Endothelial cell of umbilical vein (primary cell): ENCODE measurements around the gene CNTNAP2. TPM values are rescaled to one million over a fixed set of nuclear protein-coding genes. Genes with fewer than 3 reads are reported as not detected.

Experiments used
- BruUV-seq: library from RNA; stranded (reverse); fragments of 400-500 nt; replicated peaks from 2 replicates; lab custom pipeline; 2021; lab: Mats Ljungman, UMichigan
- CTCF ChIA-PET: fragments of 300-600, 350-600 bp; sonication (Branson Sonifier 250); formaldehyde crosslinking; loops from one replicate; lab custom pipeline; 2021; ENCODE audit warnings: antibody characterized with exemption, inconsistent platforms; lab: Charles Lee
- POLR2A ChIA-PET: fragments of 300-600, 350-600 bp; sonication (Branson Sonifier 250); formaldehyde crosslinking; loops from one replicate; lab custom pipeline; 2021; ENCODE audit warnings: antibody characterized with exemption, inconsistent platforms; lab: Charles Lee
- DNase-seq: peaks from one replicate; pipeline ENCODE4 v3.0.0-alpha.2; 2011; ENCODE audit warnings: low read depth, low spot score
- FAIRE-seq: peaks from 2 replicates; lab custom pipeline; 2011; peaks lifted over from hg19 to GRCh38; lab: Jason Lieb, UNC
- H2AFZ ChIP-seq: 2 replicates; pipeline ENCODE4 v1.6.0; 2012; ENCODE audit warnings: low read depth, low read length, control low read depth, inconsistent platforms
- H3K27ac ChIP-seq: 2 replicates; pipeline ENCODE4 v1.5.1; 2011; ENCODE audit warnings: low read depth, mild to moderate bottlenecking, control low read depth, low read length, moderate library complexity; ENCODE audit not compliant: insufficient read depth
- H3K27me3 ChIP-seq, 2 experiments: 2 replicates each; pipeline versions ENCODE4 v1.6.0 to v1.6.1; 2011; ENCODE audit warnings: low read length in 2 of 2, mixed read lengths in 1 of 2; ENCODE audit not compliant: control insufficient read depth in 2 of 2, insufficient read depth in 2 of 2
- H3K36me3 ChIP-seq, 2 experiments: 2 replicates in 1 of 2; 3 replicates in 1 of 2; pipeline ENCODE4 v1.5.1; 2011; ENCODE audit warnings: low read length in 2 of 2, mild to moderate bottlenecking in 1 of 2, moderate library complexity in 1 of 2; ENCODE audit not compliant: control insufficient read depth in 2 of 2, insufficient read depth in 2 of 2; ENCODE audit errors: extremely low read depth in 1 of 2
- H3K4me1 ChIP-seq: 3 replicates; pipeline ENCODE4 v1.5.1; 2011; ENCODE audit warnings: mild to moderate bottlenecking, low read length; ENCODE audit not compliant: control insufficient read depth, insufficient read depth; ENCODE audit errors: extremely low read depth
- H3K4me2 ChIP-seq: 2 replicates; pipeline ENCODE4 v1.6.1; 2011; ENCODE audit warnings: low read length, control low read depth, mixed read lengths; ENCODE audit not compliant: insufficient read depth
- H3K4me3 ChIP-seq, 3 experiments: fragments of 200-600 bp in 1 of 3; sonication (generic), shearing (Covaris generic) in 1 of 3; replicated peaks in 1 of 3; 2 replicates each; pipeline ENCODE4 v1.5.1; 2011 to 2016; ENCODE audit warnings: control low read depth in 3 of 3, low read length in 3 of 3, mild to moderate bottlenecking in 2 of 3, inconsistent platforms in 1 of 3, low read depth in 1 of 3, moderate library complexity in 1 of 3; ENCODE audit not compliant: insufficient read depth in 1 of 3
- H3K79me2 ChIP-seq: 2 replicates; pipeline ENCODE4 v1.6.0; 2012; ENCODE audit warnings: low read length, inconsistent platforms; ENCODE audit not compliant: control insufficient read depth, insufficient read depth
- H3K9ac ChIP-seq: replicated peaks from 2 replicates; pipeline ENCODE3; 2011; ENCODE audit warnings: low read length, control low read depth; ENCODE audit not compliant: insufficient read depth; ENCODE audit errors: extremely low read depth
- H3K9me1 ChIP-seq: replicated peaks from 3 replicates; pipeline ENCODE4 v1.6.0; 2011; ENCODE audit warnings: mild to moderate bottlenecking, low read length; ENCODE audit not compliant: control insufficient read depth, insufficient read depth; ENCODE audit errors: extremely low read depth
- H3K9me3 ChIP-seq: replicated peaks from 2 replicates; pipeline ENCODE4 v1.5.1; 2012; ENCODE audit warnings: low read length, inconsistent platforms; ENCODE audit not compliant: control insufficient read depth, insufficient read depth
- H4K20me1 ChIP-seq: replicated peaks from 2 replicates; pipeline ENCODE3; 2011; ENCODE audit warnings: mild to moderate bottlenecking, low read length; ENCODE audit not compliant: control insufficient read depth, insufficient read depth; ENCODE audit errors: extremely low read depth
- CTCF ChIP-seq, 2 donors: IDR thresholded peaks; 1 replicate in 1 of 2; 2 replicates in 1 of 2; pipeline ENCODE4 v1.5.1; 2011; ENCODE audit warnings: low read length in 2 of 2, mild to moderate bottlenecking in 2 of 2, moderate library complexity in 2 of 2, control low read depth in 1 of 2, inconsistent platforms in 1 of 2, low read depth in 1 of 2; ENCODE audit not compliant: insufficient read depth in 1 of 2; ENCODE audit errors: extremely low read depth in 1 of 2
- EZH2 ChIP-seq: IDR thresholded peaks from 2 replicates; pipeline ENCODE4 v1.6.1; 2012; ENCODE audit warnings: borderline replicate concordance, low read depth, mild to moderate bottlenecking, moderate library complexity, low read length, inconsistent platforms; ENCODE audit not compliant: severe bottlenecking
- FOS ChIP-seq: IDR thresholded peaks from 2 replicates; pipeline ENCODE4 v1.6.1; 2011; ENCODE audit warnings: mild to moderate bottlenecking, low read length, moderate library complexity, borderline replicate concordance; ENCODE audit not compliant: insufficient read depth
- GATA2 ChIP-seq: IDR thresholded peaks from 2 replicates; pipeline ENCODE4 v1.7.0; 2011; ENCODE audit warnings: low read depth, mild to moderate bottlenecking, moderate library complexity, mixed read lengths, low read length; ENCODE audit not compliant: insufficient read length, insufficient read depth
- JUN ChIP-seq: IDR thresholded peaks from 2 replicates; pipeline ENCODE4 v1.6.1; 2011; ENCODE audit warnings: borderline replicate concordance, low read depth; ENCODE audit not compliant: insufficient read length, insufficient read depth
- MYC ChIP-seq: IDR thresholded peaks from one replicate; pipeline ENCODE4 v1.6.1; 2011; ENCODE audit warnings: mild to moderate bottlenecking, low read depth, low read length
- POLR2A ChIP-seq: IDR thresholded peaks from 2 replicates; pipeline ENCODE4 v1.6.1; 2012; ENCODE audit warnings: low read depth, mild to moderate bottlenecking, control low read depth, low read length
- POLR2AphosphoS5 ChIP-seq: IDR thresholded peaks from 2 replicates; pipeline ENCODE4 v1.6.1; 2012; ENCODE audit warnings: low read depth, mild to moderate bottlenecking, control low read depth, low read length, moderate library complexity; ENCODE audit not compliant: insufficient read depth
- dilution Hi-C: fragments of 300-500 bp; cut with MboI; formaldehyde crosslinking; loops from one replicate; pipeline ENCODE4 v1.15.0; 2019; ENCODE audit warnings: low sequenced_read_pairs; ENCODE audit not compliant: extremely low pct_ligation_motif_present
- intact Hi-C: fragments of 100-400 bp; cut with micrococcal nuclease; formaldehyde crosslinking; loops from one replicate; pipeline ENCODE4 v1.10.0; 2022
- polyA plus RNA-seq, 4 experiments: library from polyadenylated mRNA; depleted of rRNA in 3 of 4; stranded (reverse) in 3 of 4; unstranded in 1 of 4; fragments of >200 nt; gene quantifications; 2 replicates each; pipeline versions ENCODE4 v1.2.1 to v1.2.3, GENCODE V29; 2011 to 2012; ENCODE audit warnings: missing spikeins in 1 of 4
- total RNA-seq: library from RNA; stranded (reverse); gene quantifications from 2 replicates; pipeline ENCODE4 v1.2.3, GENCODE V29; 2021
- TF ChIP-seq, protein P1 (sequence below): IDR thresholded peaks from 2 replicates; pipeline ENCODE4 v1.6.1; 2011; ENCODE audit not compliant: insufficient read depth, insufficient read length

Gene CNTNAP2
- total and polyA plus RNA-seq, 2 donors (not counting 3 experiments of a cell fraction or from before 2014, with no cell fraction given), result not detected

GRCh38 chr7:147804032-147804431, 1687.4 kb downstream of the CNTNAP2 start:
- no peaks in the 10 kb centered on the region for H3K27me3 ChIP-seq
- H3K9me3 ChIP-seq, result peaks cover 5% of the 10 kb centered on the region
- FAIRE-seq (no peak), DNase-seq (no peak)
- no peak overlapping the region for H3K9ac ChIP-seq
- no peaks in the 10 kb centered on the region for H3K79me2 ChIP-seq
- no peaks in the 10 kb centered on the region for H3K9me1 ChIP-seq
- ChIA-PET CTCF (no interaction called here), POLR2A (no interaction called here)
- dilution Hi-C loops, result no loop called here
- H3K4me1 ChIP-seq, result no peaks in the 10 kb centered on the region
- no peak overlapping the region for H2AFZ ChIP-seq
- H3K36me3 ChIP-seq, result no peaks in the 10 kb centered on the region
- H3K27ac ChIP-seq, result no peak overlapping the region
- H3K4me3 ChIP-seq, result no peak overlapping the region
- no peak overlapping the region for H3K4me2 ChIP-seq
- no TSS peak for BruUV-seq
- H4K20me1 ChIP-seq, result no peaks in the 10 kb centered on the region
- TF ChIP-seq POLR2A, result no peak
- no peak for TF ChIP-seq FOS
- no peak for TF ChIP-seq JUN
- TF ChIP-seq, protein P1, sequence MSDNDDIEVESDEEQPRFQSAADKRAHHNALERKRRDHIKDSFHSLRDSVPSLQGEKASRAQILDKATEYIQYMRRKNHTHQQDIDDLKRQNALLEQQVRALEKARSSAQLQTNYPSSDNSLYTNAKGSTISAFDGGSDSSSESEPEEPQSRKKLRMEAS, result no peak
- TF ChIP-seq CTCF (IDR thresholded peaks at IDR 0.05; ENCODE audit: extremely low read depth in 1 of 2, insufficient read depth in 1 of 2, low read depth in 1 of 2, low read length in 2 of 2), result no peak
- TF ChIP-seq EZH2, result no peak
- TF ChIP-seq POLR2AphosphoS5, result no peak
- no peak for TF ChIP-seq GATA2
- TF ChIP-seq MYC, result no peak
- intact Hi-C loops, result no loop called here
